BLaER1 treated with 17β-estradiol and CSF1 and Interleukin-3, amounts not matched to agents 10 nM and 100 nM (cell line): ENCODE data around the gene DGKI.
A peak's percentile ranks its signal among the peaks of the same experiment; 100 is the strongest.
"Not testable (repeated sequence)": the region's sequence is repeated elsewhere in the genome, so short reads cannot be mapped to it uniquely, and the experiment has no call there.

Experiments
- H3K27ac ChIP-seq, 11 experiments: shearing (Covaris generic); formaldehyde crosslinking; 2 replicates each; pipeline ENCODE4 v1.8.1; 2022
- H3K27me3 ChIP-seq, 11 experiments: shearing (Covaris generic); formaldehyde crosslinking; 2 replicates each; pipeline ENCODE4 v1.8.1; 2022
- H3K36me3 ChIP-seq, 11 experiments: shearing (Covaris generic); formaldehyde crosslinking; 2 replicates each; pipeline ENCODE4 v1.8.1; 2022
- H3K4me1 ChIP-seq, 10 experiments: shearing (Covaris generic); formaldehyde crosslinking; 2 replicates each; pipeline ENCODE4 v1.8.1; 2022
- H3K4me2 ChIP-seq, 11 experiments: shearing (Covaris generic); formaldehyde crosslinking; 2 replicates each; pipeline ENCODE4 v1.8.1; 2022
- H3K4me3 ChIP-seq, 10 experiments: shearing (Covaris generic); formaldehyde crosslinking; 2 replicates each; pipeline ENCODE4 v1.8.1; 2022
- H3K9ac ChIP-seq, 11 experiments: shearing (Covaris generic); formaldehyde crosslinking; 2 replicates each; pipeline ENCODE4 v1.8.1; 2022
- H3K9me3 ChIP-seq, 11 experiments: shearing (Covaris generic); formaldehyde crosslinking; replicated peaks in 1 of 11; 2 replicates each; pipeline ENCODE4 v1.8.1; 2022
- H4K20me1 ChIP-seq, 11 experiments: shearing (Covaris generic); formaldehyde crosslinking; 2 replicates each; pipeline ENCODE4 v1.8.1; 2022
- Cebpa-rat ChIP-seq, 11 experiments: shearing (Covaris generic); IDR thresholded peaks; 2 replicates each; pipeline ENCODE4 v1.8.1; 2022

The DGKI gene

GRCh38 chr7:137469191-137469811 is 377.5 kb downstream of the DGKI start:
- H3K4me3 ChIP-seq, result no peak overlapping the region
- no peak overlapping the region for H3K27ac ChIP-seq
- no peak overlapping the region for H3K9ac ChIP-seq
- H3K36me3 ChIP-seq, result no peaks in the 10 kb centered on the region
- no peaks in the 10 kb centered on the region for H3K27me3 ChIP-seq
- no peak for TF ChIP-seq Cebpa-rat (IDR thresholded peaks at IDR 0.05)
- H4K20me1 ChIP-seq, result no peaks in the 10 kb centered on the region
- H3K4me2 ChIP-seq, result no peak overlapping the region
- H3K9me3 ChIP-seq, result no peaks in the 10 kb centered on the region
- no peaks in the 10 kb centered on the region for H3K4me1 ChIP-seq

- Histone ChIP-seq H3K27me3 (no peaks in the 10 kb centered on the region), H3K36me3 (0 out of 22 replicates have a peak, but pooled peaks cover 0 to 3% (median 0%) of the 10 kb centered on the region in 11 experiments), H3K4me3 (no peak overlapping the region), H3K9ac (no peak overlapping the region), H3K27ac (no peak overlapping the region), H3K4me2 (no peak overlapping the region), H4K20me1 (no peaks in the 10 kb centered on the region), H3K4me1 (peaks cover 0 to 11% (median 0%) of the 10 kb centered on the region in 10 experiments; a peak in 5 of 20 replicates), H3K9me3 (peaks cover 0 to 7% (median 0%) of the 10 kb centered on the region in 11 experiments; a peak in 3 of 22 replicates)
- no peak for TF ChIP-seq Cebpa-rat (IDR thresholded peaks at IDR 0.05)
Measured at GRCh38 chr7:137462847-137463246, 383.9 kb downstream of the DGKI start.

- Histone ChIP-seq H3K9me3 (peaks cover 0 to 7% (median 0%) of the 10 kb centered on the region in 11 experiments; a peak in 3 of 22 replicates), H3K9ac (no peak overlapping the region), H3K4me3 (no peak overlapping the region), H3K27ac (no peak overlapping the region), H3K4me2 (peak overlapping the region in 4 of 11 experiments; percentile 16 to 63 (median 40); a peak in 5 of 22 replicates), H3K36me3 (0 out of 22 replicates have a peak, but pooled peaks cover 0 to 3% (median 0%) of the 10 kb centered on the region in 11 experiments), H3K27me3 (no peaks in the 10 kb centered on the region), H3K4me1 (peaks cover 0 to 11% (median 0%) of the 10 kb centered on the region in 10 experiments; a peak in 5 of 20 replicates), H4K20me1 (no peaks in the 10 kb centered on the region)
- TF ChIP-seq Cebpa-rat (IDR thresholded peaks at IDR 0.05), result no peak
Measured at GRCh38 chr7:137462074-137462715, 384.6 kb downstream of the DGKI start.

- H3K36me3 ChIP-seq, result 0 out of 22 replicates have a peak, but pooled peaks cover 0 to 3% (median 0%) of the 10 kb centered on the region in 11 experiments
- no peak overlapping the region for H3K27ac ChIP-seq
- H3K9me3 ChIP-seq, result peaks cover 0 to 7% (median 0%) of the 10 kb centered on the region in 11 experiments; a peak in 3 of 22 replicates
- no peak overlapping the region for H3K4me2 ChIP-seq
- H3K9ac ChIP-seq, result no peak overlapping the region
- no peak for TF ChIP-seq Cebpa-rat (IDR thresholded peaks at IDR 0.05)
- H3K4me3 ChIP-seq, result no peak overlapping the region
- H4K20me1 ChIP-seq, result no peaks in the 10 kb centered on the region
- peaks cover 0 to 34% (median 0%) of the 10 kb centered on the region in 10 experiments; a peak in 7 of 20 replicates for H3K4me1 ChIP-seq
- H3K27me3 ChIP-seq, result no peaks in the 10 kb centered on the region
Measured at GRCh38 chr7:137458399-137458798, 388.4 kb downstream of the DGKI start.

- peaks cover 0 to 28% (median 0%) of the 10 kb centered on the region in 10 experiments; a peak in 6 of 20 replicates for H3K4me1 ChIP-seq
- H3K9ac ChIP-seq, result peak overlapping the region in 3 of 11 experiments; percentile 24 to 63 (median 40); a peak in 5 of 22 replicates
- H3K4me3 ChIP-seq, result peak overlapping the region in 1 of 10 experiments; percentile 13; a peak in 1 of 20 replicates
- H4K20me1 ChIP-seq, result no peaks in the 10 kb centered on the region
- peak overlapping the region in 3 of 11 experiments; percentile 34 to 56 (median 50); a peak in 5 of 22 replicates for H3K27ac ChIP-seq
- peak in 1 of 11 experiments; percentile 69; a peak in 1 of 22 replicates for TF ChIP-seq Cebpa-rat (IDR thresholded peaks at IDR 0.05)
- H3K27me3 ChIP-seq, result no peaks in the 10 kb centered on the region
- H3K9me3 ChIP-seq, result no peaks in the 10 kb centered on the region
- peak overlapping the region in 3 of 11 experiments; percentile 3 to 43 (median 43); a peak in 4 of 22 replicates for H3K4me2 ChIP-seq
- no peaks in the 10 kb centered on the region for H3K36me3 ChIP-seq
Measured at GRCh38 chr7:137454767-137455166, 392.0 kb downstream of the DGKI start.

- Histone ChIP-seq H3K36me3 (no peaks in the 10 kb centered on the region), H3K4me3 (peak overlapping the region in 1 of 10 experiments; percentile 13; a peak in 1 of 20 replicates), H3K4me2 (peak overlapping the region in 3 of 11 experiments; percentile 3 to 69 (median 58); a peak in 4 of 22 replicates), H3K4me1 (peaks cover 0 to 28% (median 0%) of the 10 kb centered on the region in 10 experiments; a peak in 6 of 20 replicates), H3K27me3 (no peaks in the 10 kb centered on the region), H3K27ac (peak overlapping the region in 3 of 11 experiments; percentile 34 to 56 (median 50); a peak in 5 of 22 replicates), H4K20me1 (no peaks in the 10 kb centered on the region), H3K9me3 (0 out of 22 replicates have a peak, but pooled peaks cover 0 to 2% (median 0%) of the 10 kb centered on the region in 11 experiments), H3K9ac (peak overlapping the region in 3 of 11 experiments; percentile 24 to 63 (median 40); a peak in 5 of 22 replicates)
- no peak for TF ChIP-seq Cebpa-rat (IDR thresholded peaks at IDR 0.05)
Measured at GRCh38 chr7:137454246-137454724, 392.5 kb downstream of the DGKI start.

GRCh38 chr7:137453356-137453755 is 393.4 kb downstream of the DGKI start:
- Histone ChIP-seq H4K20me1 (no peaks in the 10 kb centered on the region), H3K27me3 (no peaks in the 10 kb centered on the region), H3K4me2 (peak overlapping the region in 2 of 11 experiments; percentile 58 to 69; a peak in 4 of 22 replicates), H3K9ac (no peak overlapping the region), H3K4me3 (no peak overlapping the region), H3K9me3 (0 out of 22 replicates have a peak, but pooled peaks cover 0 to 4% (median 0%) of the 10 kb centered on the region in 11 experiments), H3K27ac (no peak overlapping the region), H3K36me3 (no peaks in the 10 kb centered on the region), H3K4me1 (peaks cover 0 to 28% (median 0%) of the 10 kb centered on the region in 10 experiments; a peak in 6 of 20 replicates)
- no peak for TF ChIP-seq Cebpa-rat (IDR thresholded peaks at IDR 0.05)

GRCh38 chr7:137449016-137449415 is 397.8 kb downstream of the DGKI start:
- H3K9me3 ChIP-seq, result peaks cover 0 to 22% (median 0%) of the 10 kb centered on the region in 11 experiments; a peak in 6 of 22 replicates
- H3K27me3 ChIP-seq, result peaks cover 0 to 4% (median 0%) of the 10 kb centered on the region in 11 experiments; a peak in 2 of 22 replicates
- H3K4me2 ChIP-seq, result no peak overlapping the region
- no peak overlapping the region for H3K27ac ChIP-seq
- no peak overlapping the region for H3K4me3 ChIP-seq
- H3K36me3 ChIP-seq, result no peaks in the 10 kb centered on the region
- no peak for TF ChIP-seq Cebpa-rat (IDR thresholded peaks at IDR 0.05)
- no peak overlapping the region for H3K9ac ChIP-seq
- no peaks in the 10 kb centered on the region for H4K20me1 ChIP-seq
- peaks cover 0 to 17% (median 0%) of the 10 kb centered on the region in 10 experiments; a peak in 3 of 20 replicates for H3K4me1 ChIP-seq

- Histone ChIP-seq H3K4me1 (peaks cover 0 to 17% (median 2%) of the 10 kb centered on the region in 10 experiments; a peak in 6 of 20 replicates), H3K9me3 (peaks cover 0 to 24% (median 0%) of the 10 kb centered on the region in 11 experiments; a peak in 6 of 22 replicates)
- H3K27me3 ChIP-seq, H3K4me3 ChIP-seq, H3K9ac ChIP-seq, H3K27ac ChIP-seq, H3K36me3 ChIP-seq, H3K4me2 ChIP-seq, H4K20me1 ChIP-seq: not testable (repeated sequence)
Measured at GRCh38 chr7:137448572-137448971, 398.2 kb downstream of the DGKI start.
